Measurements from ENCODE around the gene NRXN3. TPM values are rescaled to one million over a fixed set of nuclear protein-coding genes. Genes with fewer than 3 reads are reported as not detected.

Gene NRXN3
- total and polyA plus RNA-seq, 2 experiments from 2014 or later = 5.7 to 7.1 TPM

- Histone ChIP-seq H3K4me3 (no peak overlapping the region), H3K36me3 (replicated peaks; ENCODE audit: insufficient read depth, low read depth) (no peaks in the 10 kb centered on the region), H3K27me3 (no peaks in the 10 kb centered on the region), H4K20me1 (ENCODE audit: insufficient read depth, poor library complexity, severe bottlenecking) (no peaks in the 10 kb centered on the region), H3K79me2 (no peaks in the 10 kb centered on the region), H3K9me2 (replicated peaks; ENCODE audit: insufficient read depth) (no peaks in the 10 kb centered on the region), H3K9me3 (ENCODE audit: low read depth) (no peaks in the 10 kb centered on the region), H3K27ac (no peak overlapping the region), H3K4me1 (ENCODE audit: insufficient read depth) (no peaks in the 10 kb centered on the region), H3K4me2 (no peak overlapping the region), H2AFZ (no peak overlapping the region)
- WGBS (ENCODE audit: low lambda C conversion rate, missing lambda C conversion rate) = 60% methylated on average over 1 of the region's 1 CpG
- no peak for TF ChIP-seq CTCF (IDR thresholded peaks at IDR 0.05; ENCODE audit: poor library complexity)
- TF ChIP-seq EZH2 (IDR thresholded peaks at IDR 0.05; ENCODE audit: borderline replicate concordance) = no peak
- no peak for TF ChIP-seq EZH2phosphoT487 (IDR thresholded peaks at IDR 0.05; ENCODE audit: low read depth, severe bottlenecking, unreplicated experiment)
- no peak for DNase-seq (ENCODE audit: low spot score)
These were observed 75.1 kb downstream of the NRXN3 start for GRCh38 chr14:78245238-78245637.

DNA sequence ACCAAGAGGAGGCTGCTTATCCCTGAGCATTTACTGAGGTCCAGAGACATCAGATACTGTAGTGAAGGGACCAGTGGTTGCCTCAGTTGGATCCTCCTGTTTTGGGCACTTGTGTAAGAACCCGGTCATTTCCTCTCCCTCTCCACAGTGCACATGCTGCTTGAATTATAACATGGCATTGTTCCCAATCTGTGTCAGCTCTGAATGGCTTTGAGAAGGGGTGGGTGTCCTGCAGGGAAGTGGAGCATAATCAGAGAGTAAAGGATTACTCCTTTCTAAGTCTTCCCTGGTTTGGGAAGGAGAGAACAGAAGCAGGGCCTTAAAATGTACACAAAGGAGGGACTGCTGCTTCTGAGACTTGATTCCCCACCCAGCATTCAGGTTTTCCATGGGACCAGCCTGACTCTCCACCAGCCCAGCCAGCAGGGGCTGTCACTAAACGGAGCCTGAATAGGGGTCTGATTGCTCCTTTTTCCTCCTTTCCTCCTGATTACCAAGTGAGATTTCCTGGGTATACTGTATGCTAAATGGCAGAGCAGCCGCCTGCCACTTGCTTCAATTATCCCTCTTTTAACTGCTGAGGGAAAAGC, 78.4 kb downstream of the NRXN3 start:
- H3K27me3 ChIP-seq = no peaks in the 10 kb centered on the region
- TF ChIP-seq CTCF (IDR thresholded peaks at IDR 0.05; ENCODE audit: poor library complexity) = no peak
- no peak for TF ChIP-seq EZH2phosphoT487 (IDR thresholded peaks at IDR 0.05; ENCODE audit: low read depth, severe bottlenecking, unreplicated experiment)
- TF ChIP-seq EZH2 (IDR thresholded peaks at IDR 0.05; ENCODE audit: borderline replicate concordance) = no peak
- no peaks in the 10 kb centered on the region for H3K9me3 ChIP-seq (ENCODE audit: low read depth)
- no peak overlapping the region for H2AFZ ChIP-seq
- 50% methylated on average over 3 of the region's 3 CpGs for whole genome bisulfite sequencing (ENCODE audit: low lambda C conversion rate, missing lambda C conversion rate)
- H3K4me1 ChIP-seq (ENCODE audit: insufficient read depth) = no peaks in the 10 kb centered on the region
- H3K9me2 ChIP-seq (replicated peaks; ENCODE audit: insufficient read depth) = no peaks in the 10 kb centered on the region
- H3K79me2 ChIP-seq = no peaks in the 10 kb centered on the region
- H3K4me3 ChIP-seq = no peak overlapping the region
- no peak for DNase-seq (ENCODE audit: low spot score)
- H3K36me3 ChIP-seq (replicated peaks; ENCODE audit: insufficient read depth, low read depth) = no peaks in the 10 kb centered on the region
- no peak overlapping the region for H3K27ac ChIP-seq
- no peaks in the 10 kb centered on the region for H4K20me1 ChIP-seq (ENCODE audit: insufficient read depth, poor library complexity, severe bottlenecking)
- H3K4me2 ChIP-seq = no peak overlapping the region

DNA sequence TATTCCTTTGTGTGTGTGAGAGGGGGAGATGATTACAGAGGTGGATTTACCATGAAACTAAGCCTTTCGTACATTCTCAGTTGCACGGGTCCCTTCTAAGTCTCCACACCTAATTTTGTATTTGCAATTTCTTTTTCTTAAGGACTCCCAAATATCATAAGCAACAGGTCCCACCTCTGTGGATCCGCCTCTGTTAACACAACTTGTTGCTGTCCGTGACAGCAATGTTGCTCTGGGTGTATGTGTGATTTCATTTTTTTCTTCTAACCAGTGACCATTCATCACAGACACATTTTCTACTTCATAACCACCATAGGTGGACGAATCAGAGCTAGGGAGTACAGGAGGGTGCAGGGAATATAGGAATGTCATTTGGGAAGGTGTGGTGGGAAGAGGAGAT, 81.1 kb downstream of the NRXN3 start:
- TF ChIP-seq EZH2 (IDR thresholded peaks at IDR 0.05; ENCODE audit: borderline replicate concordance) = no peak
- TF ChIP-seq CTCF (IDR thresholded peaks at IDR 0.05; ENCODE audit: poor library complexity) = no peak
- no peak for TF ChIP-seq EZH2phosphoT487 (IDR thresholded peaks at IDR 0.05; ENCODE audit: low read depth, severe bottlenecking, unreplicated experiment)
- H2AFZ ChIP-seq = no peak overlapping the region
- no peaks in the 10 kb centered on the region for H3K27me3 ChIP-seq
- no peaks in the 10 kb centered on the region for H3K79me2 ChIP-seq
- H3K4me1 ChIP-seq (ENCODE audit: insufficient read depth) = no peaks in the 10 kb centered on the region
- no peak for DNase-seq (ENCODE audit: low spot score)
- no peaks in the 10 kb centered on the region for H3K36me3 ChIP-seq (replicated peaks; ENCODE audit: insufficient read depth, low read depth)
- H3K4me2 ChIP-seq = no peak overlapping the region
- 83% methylated on average over 5 of the region's 5 CpGs for WGBS (ENCODE audit: low lambda C conversion rate, missing lambda C conversion rate)
- H3K9me2 ChIP-seq (replicated peaks; ENCODE audit: insufficient read depth) = no peaks in the 10 kb centered on the region
- H3K9me3 ChIP-seq (ENCODE audit: low read depth) = no peaks in the 10 kb centered on the region
- no peaks in the 10 kb centered on the region for H4K20me1 ChIP-seq (ENCODE audit: insufficient read depth, poor library complexity, severe bottlenecking)
- H3K4me3 ChIP-seq = no peak overlapping the region
- no peak overlapping the region for H3K27ac ChIP-seq
